Hepatocyte (in vitro differentiated cells): ENCODE data around the gene APEX1. TPM values are rescaled to one million over a fixed set of nuclear protein-coding genes. Genes with fewer than 3 reads are reported as not detected.

ENCODE experiments used
- DNase-seq: peaks from one replicate; pipeline ENCODE4 v3.0.0-alpha.2; 2016; ENCODE audit warnings: low spot score
- H2AFZ ChIP-seq: fragments of 200-600 bp; sonication (generic); 2 replicates; pipeline ENCODE4 v1.6.0; 2016; ENCODE audit warnings: antibody characterized with exemption, mild to moderate bottlenecking
- H3K27ac ChIP-seq: fragments of 200-600 bp; sonication (generic); 2 replicates; pipeline ENCODE4 v1.5.1; 2016; ENCODE audit warnings: mild to moderate bottlenecking
- H3K27me3 ChIP-seq: fragments of 200-600 bp; sonication (generic); 2 replicates; pipeline ENCODE4 v1.6.1; 2016
- H3K36me3 ChIP-seq: fragments of 200-600 bp; sonication (generic); replicated peaks from 2 replicates; pipeline ENCODE4 v1.5.1; 2016; ENCODE audit warnings: low read depth; ENCODE audit not compliant: insufficient read depth
- H3K4me1 ChIP-seq: fragments of 200-600 bp; sonication (generic); 2 replicates; pipeline ENCODE4 v1.5.1; 2016; ENCODE audit warnings: mild to moderate bottlenecking, moderate library complexity; ENCODE audit not compliant: insufficient read depth
- H3K4me2 ChIP-seq: fragments of 200-600 bp; sonication (generic); 2 replicates; pipeline ENCODE4 v1.6.0; 2016
- H3K4me3 ChIP-seq: fragments of 200-600 bp; sonication (generic); 2 replicates; pipeline ENCODE4 v1.5.1; 2016; ENCODE audit warnings: mild to moderate bottlenecking
- H3K79me2 ChIP-seq: fragments of 200-600 bp; sonication (generic); 2 replicates; pipeline ENCODE4 v1.6.0; 2017; ENCODE audit warnings: mild to moderate bottlenecking
- H3K9me2 ChIP-seq: fragments of 200-600 bp; sonication (generic); replicated peaks from 2 replicates; pipeline ENCODE4 v1.6.0; 2017; ENCODE audit warnings: mild to moderate bottlenecking; ENCODE audit not compliant: insufficient read depth
- H3K9me3 ChIP-seq: fragments of 200-600 bp; sonication (generic); 2 replicates; pipeline ENCODE4 v1.5.1; 2016; ENCODE audit warnings: low read depth, mild to moderate bottlenecking
- H4K20me1 ChIP-seq: fragments of 200-600 bp; sonication (generic); 2 replicates; pipeline ENCODE4 v1.6.0; 2016; ENCODE audit warnings: mild to moderate bottlenecking; ENCODE audit not compliant: insufficient read depth, poor library complexity, severe bottlenecking
- CTCF ChIP-seq: fragments of 200-600 bp; sonication (generic); IDR thresholded peaks from 2 replicates; pipeline ENCODE4 v1.5.1; 2016; ENCODE audit warnings: antibody characterized with exemption, mild to moderate bottlenecking; ENCODE audit not compliant: poor library complexity
- EZH2 ChIP-seq: fragments of 200-600 bp; sonication (generic); IDR thresholded peaks from 2 replicates; pipeline ENCODE4 v1.6.1; 2016; ENCODE audit warnings: antibody characterized with exemption, mild to moderate bottlenecking, borderline replicate concordance
- EZH2phosphoT487 ChIP-seq: fragments of 200-600 bp; sonication (generic); IDR thresholded peaks from one replicate; pipeline ENCODE4 v1.6.1; 2018; ENCODE audit warnings: antibody characterized with exemption, mild to moderate bottlenecking, low read depth, moderate library complexity; ENCODE audit not compliant: unreplicated experiment, severe bottlenecking
- WGBS: methylation state at CpG from one replicate; pipeline ENCODE4 v1.1.6; 2016; ENCODE audit warnings: low lambda C conversion rate; ENCODE audit errors: missing lambda C conversion rate; 5-methylcytosine and 5-hydroxymethylcytosine counted together
- polyA plus RNA-seq: library from polyadenylated mRNA; unstranded; fragments of >200 nt; fragmentation: Nextera tagmentation; extraction: Ambion mirVana; gene quantifications from 2 replicates; pipeline ENCODE4 v1.2.1, GENCODE V29; 2016
- total RNA-seq: library from RNA; depleted of rRNA; stranded (reverse); fragments of >200 nt; gene quantifications from 2 replicates; pipeline ENCODE4 v1.2.3, GENCODE V29; 2014

Gene APEX1
- total and polyA plus RNA-seq, 2 experiments from 2014 or later = 56.5 to 147 TPM

- no peak for DNase-seq
- no peak overlapping the region for H3K4me2 ChIP-seq
Measured at GRCh38 chr14:20429801-20430669, 25.0 kb upstream of the APEX1 start.

GRCh38 chr14:20434701-20435581 is 20.1 kb upstream of the APEX1 start:
- no peaks in the 10 kb centered on the region for H3K27me3 ChIP-seq
- no peaks in the 10 kb centered on the region for H4K20me1 ChIP-seq
- WGBS = 82% methylated on average over 38 of the region's 44 CpGs
- H3K79me2 ChIP-seq = no peaks in the 10 kb centered on the region
- no peak for DNase-seq
- no peaks in the 10 kb centered on the region for H3K4me1 ChIP-seq
- no peaks in the 10 kb centered on the region for H3K9me2 ChIP-seq
- no peak overlapping the region for H3K4me2 ChIP-seq
- H3K36me3 ChIP-seq = no peaks in the 10 kb centered on the region
- no peak for TF ChIP-seq EZH2phosphoT487
- no peak for TF ChIP-seq EZH2
- TF ChIP-seq CTCF = no peak
- no peak overlapping the region for H3K4me3 ChIP-seq
- H3K27ac ChIP-seq = no peak overlapping the region
- H3K9me3 ChIP-seq = no peaks in the 10 kb centered on the region
- no peak overlapping the region for H2AFZ ChIP-seq

More at GRCh38 chr14:20429801-20430669, 25.0 kb upstream of the APEX1 start:
- H3K79me2 ChIP-seq = no peaks in the 10 kb centered on the region
- H4K20me1 ChIP-seq = no peaks in the 10 kb centered on the region
- no peaks in the 10 kb centered on the region for H3K9me2 ChIP-seq
- WGBS = 94% methylated on average over 30 of the region's 30 CpGs
- peaks cover 5% of the 10 kb centered on the region for H3K4me1 ChIP-seq
- TF ChIP-seq CTCF = no peak
- no peak for TF ChIP-seq EZH2phosphoT487
- TF ChIP-seq EZH2 = no peak
- H3K27ac ChIP-seq = no peak overlapping the region
- H3K9me3 ChIP-seq = no peaks in the 10 kb centered on the region
- H2AFZ ChIP-seq = no peak overlapping the region
- no peak overlapping the region for H3K4me3 ChIP-seq
- no peaks in the 10 kb centered on the region for H3K36me3 ChIP-seq
- H3K27me3 ChIP-seq = no peaks in the 10 kb centered on the region

- Histone ChIP-seq H2AFZ (no peak within 1 kb of the TSS), H4K20me1 (no peaks in the 10 kb centered on the region), H3K4me2 (no peak within 1 kb of the TSS), H3K9me3 (no peaks in the 10 kb centered on the region), H3K36me3 (no peaks in the 10 kb centered on the region), H3K4me1 (no peaks in the 10 kb centered on the region), H3K9me2 (no peaks in the 10 kb centered on the region), H3K4me3 (no peak within 1 kb of the TSS), H3K27ac (no peak within 1 kb of the TSS), H3K79me2 (no peaks in the 10 kb centered on the region), H3K27me3 (no peaks in the 10 kb centered on the region)
- DNase-seq = no peak
- 95% methylated on average over 17 of the region's 17 CpGs for WGBS
- TF ChIP-seq EZH2 = no peak
Measured at GRCh38 chr14:20435582-20436362, 19.3 kb upstream of the APEX1 start, which contains the start of gene KLHL33. Gene KLHL33 (minus strand): TSS chr14:20436166. CDS start chr14:20435811, 355 bp downstream.
